ENCODE results near the gene MAP1LC3B2. TPM values are rescaled to one million over a fixed set of nuclear protein-coding genes. Genes with fewer than 3 reads are reported as not detected.
"Not testable (repeated sequence)": the region's sequence is repeated elsewhere in the genome, so short reads cannot be mapped to it uniquely, and the experiment has no call there.

MAP1LC3B2 gene
- total RNA-seq, 1 donor, result 1.9 TPM

DNA sequence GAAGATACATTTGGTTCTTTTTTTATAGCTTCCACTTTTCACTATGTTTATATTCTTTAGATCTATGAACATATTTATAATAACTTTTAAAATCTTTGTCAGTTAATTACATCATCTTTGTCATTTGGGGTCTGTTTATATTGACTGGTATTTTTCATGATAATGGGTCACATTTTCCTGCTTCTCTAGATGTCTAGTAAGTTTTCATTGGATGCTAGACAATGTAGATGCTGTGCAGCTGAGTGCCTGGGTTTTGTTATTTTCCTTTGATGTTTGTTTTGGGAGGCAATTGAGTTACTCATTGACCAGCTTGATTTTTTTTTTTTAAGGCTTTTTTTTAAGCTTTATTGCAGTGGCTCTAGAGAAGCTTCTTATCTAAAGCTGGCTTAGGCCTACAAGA, 4.9 kb downstream of the MAP1LC3B2 start:
- Histone ChIP-seq H3K9me3 (ENCODE audit: low read depth, low read length) (peaks cover 13% of the 10 kb centered on the region), H3K27me3 (ENCODE audit: insufficient read depth, low read length) (no peaks in the 10 kb centered on the region), H3K4me3 (ENCODE audit: low read length) (no peak overlapping the region), H3K4me1 (ENCODE audit: insufficient read depth, low read length) (peaks cover 25% of the 10 kb centered on the region)

DNA sequence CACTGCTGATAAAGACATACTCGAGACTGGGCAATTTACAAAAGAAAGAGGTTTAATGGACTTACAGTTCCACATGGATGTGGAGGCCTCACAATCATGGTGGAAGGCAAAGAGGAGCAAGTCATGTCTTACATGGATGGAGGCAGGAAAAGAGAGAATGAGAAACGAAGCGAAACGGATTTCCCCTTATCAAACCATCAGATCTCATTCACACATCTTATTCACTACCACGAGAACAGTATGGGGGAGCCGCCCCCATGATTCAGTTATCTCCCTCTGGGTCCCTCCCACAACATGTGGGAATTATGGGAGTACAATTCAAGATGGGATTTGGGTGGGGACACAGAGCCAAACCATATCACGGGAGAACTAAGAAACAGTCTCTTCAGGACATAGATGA, 6.0 kb downstream of the MAP1LC3B2 start:
- peaks cover 13% of the 10 kb centered on the region for H3K9me3 ChIP-seq (ENCODE audit: low read depth, low read length)
- not testable (repeated sequence) for H3K27me3 ChIP-seq (ENCODE audit: insufficient read depth, low read length); H3K4me3 ChIP-seq (ENCODE audit: low read length)
- H3K4me1 ChIP-seq (ENCODE audit: insufficient read depth, low read length), result peaks cover 18% of the 10 kb centered on the region

DNA sequence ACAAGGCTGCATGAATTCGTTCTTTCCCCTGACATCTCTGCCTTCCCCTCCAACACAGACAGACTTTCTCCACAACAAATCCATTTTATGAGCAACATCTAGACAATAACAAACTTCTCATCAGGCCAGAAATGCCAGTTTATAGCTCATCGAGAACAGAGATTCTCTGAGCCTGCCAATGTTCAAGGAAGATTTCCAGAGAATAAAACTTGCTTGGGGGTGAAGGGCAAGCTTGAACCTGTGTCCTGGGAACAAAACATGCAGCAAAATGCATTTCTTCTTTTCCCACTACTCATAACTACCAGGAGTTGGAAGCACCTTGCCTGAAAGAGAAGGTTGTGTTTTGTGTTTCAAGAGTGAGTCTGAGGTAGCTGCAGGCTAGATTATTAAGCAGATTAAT, 6.8 kb downstream of the MAP1LC3B2 start:
- peaks cover 11% of the 10 kb centered on the region for H3K4me1 ChIP-seq (ENCODE audit: insufficient read depth, low read length)
- no peak overlapping the region for H3K4me3 ChIP-seq (ENCODE audit: low read length)
- peaks cover 13% of the 10 kb centered on the region for H3K9me3 ChIP-seq (ENCODE audit: low read depth, low read length)
- no peaks in the 10 kb centered on the region for H3K27me3 ChIP-seq (ENCODE audit: insufficient read depth, low read length)

DNA sequence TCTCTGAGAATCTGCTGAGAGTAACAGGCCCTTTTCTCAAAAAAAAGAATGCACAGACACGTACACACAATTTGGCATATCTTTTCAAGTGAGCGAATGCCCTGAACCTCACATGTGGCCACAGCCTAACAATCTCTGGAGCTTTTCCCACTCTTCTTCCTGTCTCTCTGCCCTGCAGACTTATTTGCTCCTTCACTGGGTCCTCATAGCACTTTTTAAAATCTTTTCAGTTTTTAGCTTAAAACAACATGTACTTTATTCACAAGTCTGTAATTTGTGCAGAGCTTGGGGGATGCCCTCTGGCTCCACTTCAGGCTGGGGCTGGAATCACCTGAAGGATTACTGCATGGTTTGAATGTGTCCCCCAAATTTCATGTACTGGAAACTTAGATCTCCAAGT, 9.0 kb downstream of the MAP1LC3B2 start:
- H3K4me3 ChIP-seq (ENCODE audit: low read length), result no peak overlapping the region
- peaks cover 13% of the 10 kb centered on the region for H3K9me3 ChIP-seq (ENCODE audit: low read depth, low read length)
- H3K27me3 ChIP-seq (ENCODE audit: insufficient read depth, low read length), result no peaks in the 10 kb centered on the region
- no peaks in the 10 kb centered on the region for H3K4me1 ChIP-seq (ENCODE audit: insufficient read depth, low read length)

DNA sequence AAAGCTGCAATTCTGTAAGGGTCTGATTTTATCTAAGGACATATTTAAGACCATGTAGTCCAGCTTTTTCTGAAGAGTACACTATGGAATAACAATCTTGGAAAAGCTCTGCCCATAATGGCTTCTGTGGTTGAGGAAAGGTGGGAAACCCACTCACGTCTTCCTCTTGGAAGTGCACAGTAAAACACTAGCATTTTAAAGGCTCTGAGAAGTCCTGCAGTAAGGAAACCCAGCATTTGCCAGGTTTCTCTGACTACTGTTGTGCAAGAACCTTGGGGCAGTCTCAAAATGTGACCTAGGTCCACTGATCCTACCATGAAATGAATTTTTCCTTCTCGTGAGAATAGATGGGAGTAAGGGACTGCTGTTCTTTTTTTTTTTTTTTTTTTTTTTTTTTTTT, 11.9 kb downstream of the MAP1LC3B2 start:
- Histone ChIP-seq H3K27me3 (ENCODE audit: insufficient read depth, low read length) (no peaks in the 10 kb centered on the region), H3K4me1 (ENCODE audit: insufficient read depth, low read length) (no peaks in the 10 kb centered on the region), H3K9me3 (ENCODE audit: low read depth, low read length) (no peaks in the 10 kb centered on the region), H3K4me3 (ENCODE audit: low read length) (no peak overlapping the region)

DNA sequence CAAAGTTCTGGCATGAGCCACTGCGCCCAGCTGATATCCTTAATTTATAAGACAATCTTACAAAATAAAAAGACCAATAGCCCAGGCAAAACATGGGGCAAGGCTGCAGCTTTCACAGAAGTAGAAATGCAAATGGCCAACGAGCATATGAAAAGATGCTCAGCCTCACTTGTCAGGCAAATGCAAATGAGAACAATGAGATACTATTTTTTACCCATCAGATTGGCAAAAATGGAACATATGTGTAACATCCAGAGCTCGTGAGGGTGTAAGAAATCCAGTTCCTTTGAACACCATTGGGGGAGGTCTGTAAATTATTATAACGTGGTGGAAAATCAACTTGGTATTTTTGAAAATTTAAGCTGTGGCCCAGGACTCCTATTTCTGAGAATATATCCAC, 14.6 kb downstream of the MAP1LC3B2 start:
- Histone ChIP-seq H3K9me3 (ENCODE audit: low read depth, low read length) (no peaks in the 10 kb centered on the region), H3K4me1 (ENCODE audit: insufficient read depth, low read length) (no peaks in the 10 kb centered on the region), H3K4me3 (ENCODE audit: low read length) (no peak overlapping the region), H3K27me3 (ENCODE audit: insufficient read depth, low read length) (no peaks in the 10 kb centered on the region)

DNA sequence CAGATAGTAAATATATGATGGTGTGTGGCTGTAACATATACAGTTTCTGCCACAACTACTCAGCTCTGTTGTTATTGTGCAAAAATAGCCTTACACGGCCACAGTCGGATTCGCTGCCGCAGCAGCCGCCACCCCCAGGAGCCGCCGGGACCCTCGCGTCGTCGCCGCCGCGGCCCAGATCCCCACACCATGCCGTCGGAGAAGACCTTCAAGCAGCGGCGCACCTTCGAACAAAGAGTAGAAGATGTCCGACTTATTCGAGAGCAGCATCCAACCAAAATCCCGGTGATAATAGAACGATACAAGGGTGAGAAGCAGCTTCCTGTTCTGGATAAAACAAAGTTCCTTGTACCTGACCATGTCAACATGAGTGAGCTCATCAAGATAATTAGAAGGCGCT, 16.6 kb downstream of the MAP1LC3B2 start:
- not testable (repeated sequence) for H3K9me3 ChIP-seq (ENCODE audit: low read depth, low read length); H3K4me1 ChIP-seq (ENCODE audit: insufficient read depth, low read length); H3K4me3 ChIP-seq (ENCODE audit: low read length); H3K27me3 ChIP-seq (ENCODE audit: insufficient read depth, low read length)

DNA sequence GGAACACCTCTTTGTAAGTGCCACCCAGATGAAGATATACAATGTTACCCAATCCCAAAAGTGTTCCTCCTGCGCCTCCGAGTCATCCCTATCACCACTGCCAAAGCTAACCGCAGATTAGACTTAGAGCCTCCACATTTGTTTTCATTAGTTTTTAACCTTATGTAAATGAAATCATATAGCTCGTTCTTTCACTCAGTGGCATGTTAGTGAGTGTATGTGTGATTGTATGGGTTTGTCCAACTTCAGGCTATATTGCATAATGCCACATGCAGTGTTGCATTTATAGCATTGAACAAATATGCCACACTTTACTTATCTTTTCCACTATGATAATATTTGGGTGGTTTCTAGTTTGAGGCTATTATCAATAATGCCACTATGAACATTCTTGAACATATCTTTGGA, 18.0 kb downstream of the MAP1LC3B2 start:
- Histone ChIP-seq H3K4me1 (ENCODE audit: insufficient read depth, low read length) (peaks cover 5% of the 10 kb centered on the region), H3K27me3 (ENCODE audit: insufficient read depth, low read length) (no peaks in the 10 kb centered on the region), H3K4me3 (ENCODE audit: low read length) (no peak overlapping the region), H3K9me3 (ENCODE audit: low read depth, low read length) (no peaks in the 10 kb centered on the region)

DNA sequence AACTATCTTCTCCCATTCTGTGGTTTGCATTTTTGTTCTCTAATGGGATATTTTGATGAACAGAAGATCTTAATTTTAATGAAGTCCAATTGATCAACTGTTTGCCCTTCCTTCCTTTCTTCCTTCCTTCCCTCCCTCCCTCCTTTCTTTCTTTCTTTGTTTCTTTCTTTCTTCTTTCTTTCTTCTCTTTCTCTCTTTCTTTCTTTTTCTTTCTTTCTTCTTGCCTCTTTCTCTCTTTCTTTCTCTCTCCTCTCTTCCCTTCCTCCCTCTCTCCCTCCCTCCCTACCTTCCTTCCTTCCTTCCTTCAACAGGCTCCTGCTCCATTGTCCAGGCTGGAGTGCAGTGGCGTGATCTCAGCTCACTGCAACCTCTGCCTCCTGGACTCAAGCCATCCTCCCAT, 18.9 kb downstream of the MAP1LC3B2 start:
- Histone ChIP-seq H3K4me3 (ENCODE audit: low read length) (no peak overlapping the region), H3K4me1 (ENCODE audit: insufficient read depth, low read length) (peaks cover 5% of the 10 kb centered on the region), H3K9me3 (ENCODE audit: low read depth, low read length) (no peaks in the 10 kb centered on the region), H3K27me3 (ENCODE audit: insufficient read depth, low read length) (no peaks in the 10 kb centered on the region)

DNA sequence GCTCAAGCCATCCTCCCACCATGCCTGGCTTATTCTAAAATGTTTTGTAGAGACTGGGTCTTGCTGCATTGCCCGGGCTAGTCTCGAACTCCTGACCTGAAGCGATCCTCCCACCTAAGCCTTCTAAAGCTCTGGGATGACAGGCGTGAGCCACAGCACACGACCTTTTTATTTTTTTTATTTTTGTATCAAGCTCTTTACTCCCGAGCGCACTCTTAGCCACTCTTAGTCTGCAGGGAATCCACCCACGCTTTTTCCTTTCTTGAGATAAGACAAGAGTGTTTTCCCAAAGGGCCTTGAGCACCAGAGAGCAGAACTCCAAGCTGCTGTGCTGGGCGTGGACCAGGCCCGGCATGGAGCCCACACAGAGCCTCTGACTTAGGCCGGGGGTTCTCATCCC, 23.4 kb downstream of the MAP1LC3B2 start:
- no peak overlapping the region for H3K4me3 ChIP-seq (ENCODE audit: low read length)
- peaks cover 5% of the 10 kb centered on the region for H3K4me1 ChIP-seq (ENCODE audit: insufficient read depth, low read length)
- H3K27me3 ChIP-seq (ENCODE audit: insufficient read depth, low read length), result no peaks in the 10 kb centered on the region
- H3K9me3 ChIP-seq (ENCODE audit: low read depth, low read length), result no peaks in the 10 kb centered on the region

DNA sequence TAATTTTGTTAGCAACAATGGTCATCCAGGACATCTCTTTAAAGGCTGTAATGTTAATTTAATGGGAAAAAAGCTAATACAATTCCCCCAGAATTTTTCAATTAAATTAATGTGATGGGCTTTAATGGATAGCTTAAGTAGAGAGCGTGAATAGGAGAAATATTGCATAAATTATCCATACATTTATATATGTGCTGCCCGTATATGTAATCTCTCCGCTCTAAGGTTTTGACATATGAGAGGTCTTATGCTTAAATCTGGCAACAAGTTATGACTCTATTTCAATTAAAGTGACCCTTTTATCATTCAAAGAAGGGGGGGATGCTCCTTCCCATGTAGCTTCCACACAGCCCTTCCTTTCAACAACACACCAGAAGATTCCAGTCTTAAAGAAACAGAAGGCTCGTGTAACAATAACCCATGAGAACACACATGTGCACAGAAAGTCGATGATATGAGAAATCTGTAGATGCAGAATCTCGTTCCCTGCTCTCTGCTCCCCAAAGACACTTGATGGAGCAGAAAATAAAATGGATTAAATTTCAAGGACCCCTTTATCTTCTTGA, 24.0 kb downstream of the MAP1LC3B2 start:
- Histone ChIP-seq H3K4me3 (ENCODE audit: low read length) (no peak overlapping the region), H3K27me3 (ENCODE audit: insufficient read depth, low read length) (no peaks in the 10 kb centered on the region), H3K9me3 (ENCODE audit: low read depth, low read length) (no peaks in the 10 kb centered on the region), H3K4me1 (ENCODE audit: insufficient read depth, low read length) (peaks cover 5% of the 10 kb centered on the region)

DNA sequence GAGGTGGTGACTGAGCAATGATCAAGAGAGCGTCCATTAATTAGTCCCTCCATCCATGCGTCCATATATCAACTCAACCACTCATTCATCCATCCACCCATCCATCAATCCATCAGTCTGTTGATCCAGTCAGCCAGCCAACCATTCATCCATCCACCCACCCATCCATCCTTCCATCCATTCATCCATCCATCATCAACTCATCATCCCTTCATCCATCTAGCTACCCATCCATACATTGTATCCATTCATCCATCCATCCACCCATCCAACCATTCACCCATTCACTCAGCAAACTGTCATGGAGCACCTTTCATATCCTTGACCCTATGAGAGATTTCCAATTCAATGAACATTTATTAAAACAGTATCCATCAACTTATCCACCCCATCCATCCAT, 28.1 kb downstream of the MAP1LC3B2 start:
- H3K9me3 ChIP-seq (ENCODE audit: low read depth, low read length), result no peaks in the 10 kb centered on the region
- H3K4me3 ChIP-seq (ENCODE audit: low read length), result no peak overlapping the region
- peaks cover 12% of the 10 kb centered on the region for H3K4me1 ChIP-seq (ENCODE audit: insufficient read depth, low read length)

DNA sequence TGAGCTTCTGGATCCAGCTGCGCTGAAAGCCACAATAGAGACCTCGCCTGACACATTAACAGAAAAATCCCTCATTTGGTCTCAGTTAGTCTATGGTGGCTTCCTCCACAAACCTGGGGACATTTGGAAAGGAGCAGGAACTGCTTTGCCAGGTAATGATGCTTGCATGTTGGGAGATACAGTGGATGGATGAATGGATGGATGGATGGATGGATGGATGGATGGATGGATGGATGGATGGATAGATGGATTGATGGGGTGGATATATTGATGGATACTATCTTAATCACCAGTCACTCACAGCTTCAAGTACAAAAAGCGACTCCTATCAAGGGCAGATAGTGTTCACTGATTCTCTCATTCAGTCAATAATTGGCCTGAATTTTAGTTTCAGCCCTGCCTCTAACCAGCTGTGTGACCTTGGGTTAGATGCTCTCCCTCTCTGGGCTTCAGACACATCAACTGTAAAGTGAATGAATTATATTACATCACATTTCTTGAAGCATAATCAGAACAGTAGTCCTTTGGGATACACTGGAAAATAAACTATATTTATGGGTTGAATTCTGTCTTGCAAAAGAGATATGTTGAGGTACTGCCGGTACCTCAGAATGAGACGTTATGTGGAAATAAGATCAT, 29.3 kb downstream of the MAP1LC3B2 start:
- Histone ChIP-seq H3K9me3 (ENCODE audit: low read depth, low read length) (no peaks in the 10 kb centered on the region), H3K4me1 (ENCODE audit: insufficient read depth, low read length) (peaks cover 25% of the 10 kb centered on the region), H3K4me3 (ENCODE audit: low read length) (no peak overlapping the region), H3K27me3 (ENCODE audit: insufficient read depth, low read length) (no peaks in the 10 kb centered on the region)

More for the DNA sequence above, 28.1 kb downstream of the MAP1LC3B2 start:
- H3K27me3 ChIP-seq (ENCODE audit: insufficient read depth, low read length), result no peaks in the 10 kb centered on the region

DNA sequence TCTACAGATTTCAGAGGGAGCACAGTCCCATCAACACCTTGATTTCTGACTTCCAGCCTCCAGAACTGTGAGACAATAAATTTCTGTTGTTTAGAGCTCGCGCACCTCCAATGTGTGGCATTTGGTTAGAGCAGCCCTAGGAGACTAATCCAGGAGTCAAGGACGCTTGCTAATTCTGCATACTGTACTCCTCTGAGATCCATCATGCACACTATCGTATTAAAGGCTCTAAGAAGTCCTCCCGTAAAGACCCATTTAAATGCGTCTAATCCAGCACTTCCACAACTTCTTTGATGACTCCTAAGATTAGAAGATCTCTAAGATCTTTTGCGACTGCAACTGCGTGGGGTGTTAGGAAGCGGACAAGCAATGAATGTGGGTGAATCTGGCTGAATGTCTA, 30.4 kb downstream of the MAP1LC3B2 start:
- Histone ChIP-seq H3K4me3 (ENCODE audit: low read length) (no peak overlapping the region), H3K9me3 (ENCODE audit: low read depth, low read length) (no peaks in the 10 kb centered on the region), H3K4me1 (ENCODE audit: insufficient read depth, low read length) (peaks cover 35% of the 10 kb centered on the region), H3K27me3 (ENCODE audit: insufficient read depth, low read length) (no peaks in the 10 kb centered on the region)

DNA sequence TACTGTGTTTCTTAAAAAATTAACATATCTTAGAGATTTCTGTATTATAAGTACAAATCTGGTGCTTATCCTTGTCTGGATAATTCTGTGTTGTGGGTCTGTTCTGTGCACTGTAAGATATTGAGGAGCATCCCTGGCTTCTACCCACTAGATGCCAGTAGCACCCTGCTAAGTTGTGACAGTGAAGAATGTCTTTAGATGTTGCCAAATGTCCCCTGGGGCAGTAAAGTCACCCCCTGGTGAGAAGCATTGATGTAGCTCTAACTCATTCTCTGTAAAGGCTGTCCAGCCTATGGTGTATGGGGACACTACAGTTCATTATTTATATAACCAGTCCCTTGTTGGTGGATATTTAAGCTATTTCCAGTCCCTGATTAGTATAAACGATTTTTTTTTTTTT, 31.4 kb downstream of the MAP1LC3B2 start:
- no peak overlapping the region for H3K4me3 ChIP-seq (ENCODE audit: low read length)
- peaks cover 45% of the 10 kb centered on the region for H3K4me1 ChIP-seq (ENCODE audit: insufficient read depth, low read length)
- H3K9me3 ChIP-seq (ENCODE audit: low read depth, low read length), result no peaks in the 10 kb centered on the region
- no peaks in the 10 kb centered on the region for H3K27me3 ChIP-seq (ENCODE audit: insufficient read depth, low read length)
